GM10847 (cell line): Measurements from ENCODE around the gene SCTR.

ENCODE experiments used
- POLR2A ChIP-seq: IDR thresholded peaks from 2 replicates; pipeline ENCODE4 v1.6.1; 2011; ENCODE audit not compliant: insufficient read length; ENCODE audit errors: extremely low read depth

The SCTR gene

DNA sequence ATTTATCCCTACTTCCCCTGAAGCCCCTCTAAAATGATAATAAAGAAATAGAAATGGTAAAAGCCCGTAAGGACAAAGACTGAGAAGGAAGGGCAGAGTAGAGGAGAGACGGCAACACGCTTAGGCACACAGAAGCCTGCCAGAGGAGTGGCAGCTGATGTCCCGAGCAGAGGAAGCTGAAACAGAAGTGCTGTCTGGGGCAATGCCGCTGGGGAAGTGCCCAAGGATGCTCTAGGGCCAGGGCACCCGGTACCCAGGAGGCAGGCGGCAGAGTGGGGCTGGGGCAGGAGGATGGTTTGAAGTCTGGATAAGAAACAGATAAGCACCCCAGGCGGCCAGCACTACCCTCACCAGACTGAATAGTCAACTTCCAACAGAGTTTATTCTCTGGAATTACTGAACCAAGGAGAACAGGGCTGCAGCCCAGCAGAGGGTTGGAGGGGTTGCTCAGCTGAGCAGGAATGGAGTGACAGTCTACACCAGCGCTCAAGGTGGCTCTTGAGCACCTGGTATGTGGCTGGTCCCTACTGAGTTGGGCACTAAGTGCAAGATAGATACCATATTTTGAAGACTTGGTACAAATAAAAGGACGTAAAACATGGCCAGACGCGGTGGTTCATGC lies 70.2 kb downstream of the SCTR start:
- no peak for TF ChIP-seq POLR2A

DNA sequence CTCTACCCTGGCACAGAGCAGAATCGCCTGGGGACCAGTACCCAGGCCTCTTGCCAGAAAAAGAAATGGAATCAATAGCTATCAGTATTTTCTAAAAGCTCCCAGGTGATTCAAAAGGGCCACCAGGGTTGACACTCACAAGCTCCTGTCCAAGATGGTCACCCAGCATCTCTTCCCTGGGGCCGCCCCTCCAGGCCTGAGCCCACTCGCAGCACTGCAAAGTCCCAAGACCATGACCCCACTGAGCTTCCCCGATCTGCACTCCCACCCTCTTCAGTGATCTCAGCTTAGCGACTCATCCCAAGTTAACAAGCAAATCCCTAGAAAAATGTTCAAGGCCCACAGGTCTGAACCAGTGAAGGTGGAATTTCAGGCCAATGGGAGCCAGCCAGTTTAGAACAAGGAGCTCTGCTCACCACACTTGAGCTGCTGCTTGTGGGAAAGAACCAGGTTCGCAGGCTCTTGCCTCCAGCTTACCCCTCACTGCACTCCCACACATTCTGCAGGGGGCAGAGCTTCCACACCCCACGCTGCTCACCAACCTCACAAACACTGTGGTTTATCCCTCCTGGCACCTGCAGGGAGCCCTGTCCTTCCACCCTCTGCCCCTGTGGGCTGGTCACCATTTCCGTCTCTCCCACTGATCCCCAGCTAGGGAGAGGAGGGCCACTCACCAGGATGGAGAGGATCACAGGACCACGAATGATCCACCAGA lies 72.8 kb downstream of the SCTR start:
- no peak for TF ChIP-seq POLR2A

DNA sequence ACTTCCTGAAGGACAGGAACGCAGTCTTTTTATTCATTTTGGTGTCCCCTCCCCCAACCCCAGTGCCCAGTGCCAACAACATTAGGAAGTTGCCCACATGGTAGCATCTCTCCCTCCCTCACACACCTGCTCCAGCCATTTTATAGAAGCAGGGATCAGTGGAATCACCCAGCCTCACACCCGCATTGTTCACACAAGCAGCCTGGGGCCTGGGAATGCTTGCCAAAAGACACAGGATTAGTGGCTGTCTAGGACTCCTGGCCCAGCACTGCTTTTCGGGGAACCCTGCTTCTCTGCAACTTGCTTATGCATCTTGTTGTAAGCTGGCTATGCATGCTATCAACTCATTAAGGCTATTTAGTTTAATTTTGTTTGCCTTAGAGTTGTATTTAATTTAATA lies 74.8 kb downstream of the SCTR start:
- no peak for TF ChIP-seq POLR2A

DNA sequence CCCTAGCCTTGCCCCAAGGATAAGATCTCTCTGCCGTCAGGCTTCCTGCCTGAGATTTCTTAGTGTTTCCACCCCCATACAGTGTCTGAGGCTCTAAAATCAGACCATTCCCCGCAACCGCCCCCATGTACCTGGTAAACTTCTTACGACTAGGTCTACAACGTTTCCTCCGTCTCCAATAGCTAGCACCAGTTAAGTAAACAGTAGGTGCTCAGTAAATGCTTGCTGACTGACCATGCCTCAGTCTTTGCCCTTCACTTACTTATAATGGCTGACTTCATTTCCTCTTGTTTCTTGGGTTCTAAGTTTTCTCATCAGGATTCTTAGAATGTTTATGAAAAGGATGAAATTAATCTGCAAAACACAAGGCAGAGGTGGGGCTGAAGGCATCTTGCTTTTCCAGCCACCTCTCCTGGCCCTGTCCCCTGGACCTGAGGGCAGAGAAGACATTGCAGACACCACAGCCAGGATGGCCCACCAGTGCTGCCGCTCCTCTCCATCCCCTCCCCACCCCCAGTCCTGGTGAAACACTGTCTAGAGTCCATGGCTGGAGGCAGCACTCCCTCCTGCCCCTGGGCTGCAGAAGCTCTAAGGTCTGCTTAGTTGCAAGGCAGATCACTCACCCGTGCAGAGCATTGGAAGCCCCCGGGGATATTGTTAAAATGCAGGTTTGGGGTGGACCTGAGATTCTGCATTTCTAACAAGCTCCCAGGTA lies 75.7 kb downstream of the SCTR start:
- no peak for TF ChIP-seq POLR2A

DNA sequence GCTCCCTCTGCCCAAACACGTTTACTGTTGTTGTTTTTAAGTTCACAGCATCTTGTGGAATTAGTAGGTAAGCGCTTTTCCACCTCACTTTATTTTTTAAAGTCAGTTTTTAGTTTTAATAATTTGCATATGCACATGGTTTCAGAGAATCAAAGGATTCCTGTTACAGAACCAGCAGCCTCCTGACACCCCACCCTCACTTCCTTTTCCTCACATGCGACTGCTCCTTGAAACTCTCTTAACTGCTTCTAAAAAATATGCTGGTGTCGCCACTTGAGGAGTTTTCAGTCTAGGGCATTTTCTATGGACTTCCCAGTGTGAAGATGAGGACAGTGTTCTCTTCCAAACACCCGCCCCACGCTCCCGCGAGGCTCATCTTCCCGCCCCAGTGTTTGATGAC lies 78.2 kb downstream of the SCTR start:
- TF ChIP-seq POLR2A = no peak

DNA sequence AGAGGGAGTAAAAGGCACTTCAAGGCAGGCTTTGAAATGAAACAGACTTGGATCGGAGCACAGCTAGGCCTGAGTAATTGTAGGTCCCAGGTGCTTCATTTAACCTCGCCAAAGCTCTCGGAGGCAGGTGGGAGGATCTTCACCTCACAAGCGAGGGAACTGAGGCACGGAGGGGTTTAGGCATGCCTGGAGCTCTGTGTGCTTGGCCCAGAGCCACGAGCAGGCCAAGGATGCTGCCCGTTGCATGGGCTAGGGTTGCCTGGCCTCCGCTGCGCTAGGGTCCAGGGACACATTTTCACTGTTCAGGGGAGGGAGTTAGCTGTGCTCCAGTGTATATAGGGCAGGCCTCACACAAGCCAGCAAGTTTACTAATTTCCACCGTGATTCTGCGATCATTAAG lies 81.4 kb downstream of the SCTR start:
- no peak for TF ChIP-seq POLR2A

DNA sequence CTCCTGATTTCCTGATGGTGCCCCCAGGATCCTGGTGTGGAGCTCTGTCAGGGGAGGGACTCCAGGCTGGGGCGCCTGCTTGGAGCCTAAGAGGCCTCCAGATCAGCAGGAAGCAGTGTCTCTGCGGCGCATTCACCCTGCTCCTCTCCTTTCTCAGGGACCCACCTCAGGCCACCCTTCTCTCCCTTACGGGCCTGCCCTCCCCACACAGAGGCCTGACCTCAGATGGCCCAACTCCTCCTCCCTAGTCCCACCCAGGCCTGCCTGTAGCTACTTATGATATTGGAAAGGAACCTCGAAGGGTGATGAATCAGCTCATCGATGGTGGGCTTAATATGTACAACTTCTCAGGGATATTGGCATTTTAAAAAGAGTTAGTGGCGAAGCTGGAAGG lies 82.1 kb downstream of the SCTR start:
- no peak for TF ChIP-seq POLR2A

DNA sequence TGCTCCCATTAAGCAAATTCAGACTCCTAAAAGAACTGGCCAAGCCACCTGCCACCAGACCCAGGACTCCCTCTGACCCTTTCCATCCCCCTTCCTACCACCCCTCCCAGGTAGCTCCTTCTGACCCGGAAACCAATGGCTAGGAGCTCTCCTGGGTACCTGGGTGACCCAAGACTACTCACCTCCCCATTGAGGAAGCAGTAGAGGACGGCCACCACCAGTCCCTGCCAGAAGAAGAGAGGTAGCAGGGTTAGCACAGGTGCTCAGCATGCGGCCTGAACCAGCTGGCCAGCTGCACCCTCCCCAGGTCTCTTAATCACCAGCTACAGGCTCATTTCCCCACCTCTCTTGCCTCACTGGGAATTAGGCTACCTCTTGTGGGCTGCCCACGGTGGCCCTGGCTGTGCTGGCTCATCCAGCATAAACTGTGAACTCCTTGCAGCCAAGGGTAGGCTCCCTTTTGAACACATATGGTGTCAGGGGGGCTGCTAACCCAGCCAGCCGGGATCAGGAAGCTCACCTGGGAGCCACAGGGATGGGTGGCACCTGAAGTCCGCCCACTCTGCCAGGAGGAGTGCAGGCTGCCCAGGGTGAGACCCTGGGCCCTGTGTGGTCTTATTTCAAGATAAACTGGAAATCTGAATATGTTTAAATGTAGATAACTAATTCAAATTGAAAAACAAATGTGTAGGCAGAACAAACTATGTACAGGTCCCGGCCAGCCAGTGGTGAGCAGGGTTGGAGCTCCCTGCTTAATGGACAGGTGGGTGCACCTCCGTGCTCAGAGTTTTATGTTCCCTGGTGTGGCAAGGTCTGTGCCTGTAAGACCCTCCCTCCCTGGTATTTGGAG lies 82.7 kb downstream of the SCTR start:
- no peak for TF ChIP-seq POLR2A

DNA sequence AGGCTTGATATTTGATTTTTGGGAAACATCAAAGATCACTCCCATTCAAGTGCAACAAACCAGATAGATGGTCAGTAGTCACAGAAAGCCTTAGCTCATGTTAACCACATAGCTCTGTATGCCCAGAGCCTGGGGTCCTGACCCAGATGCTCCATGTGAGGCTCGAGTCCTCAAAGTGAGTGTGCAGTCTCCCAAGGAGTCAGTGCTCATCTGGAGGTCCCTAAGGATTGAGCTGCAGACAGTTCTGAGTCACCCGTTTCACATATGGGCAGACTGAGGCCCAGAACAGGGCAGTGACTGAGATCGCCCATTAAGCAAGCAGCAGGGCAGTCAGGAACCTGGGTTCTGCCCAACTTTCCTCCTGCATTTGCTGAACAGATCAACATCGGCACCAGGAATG lies 83.4 kb downstream of the SCTR start:
- no peak for TF ChIP-seq POLR2A

DNA sequence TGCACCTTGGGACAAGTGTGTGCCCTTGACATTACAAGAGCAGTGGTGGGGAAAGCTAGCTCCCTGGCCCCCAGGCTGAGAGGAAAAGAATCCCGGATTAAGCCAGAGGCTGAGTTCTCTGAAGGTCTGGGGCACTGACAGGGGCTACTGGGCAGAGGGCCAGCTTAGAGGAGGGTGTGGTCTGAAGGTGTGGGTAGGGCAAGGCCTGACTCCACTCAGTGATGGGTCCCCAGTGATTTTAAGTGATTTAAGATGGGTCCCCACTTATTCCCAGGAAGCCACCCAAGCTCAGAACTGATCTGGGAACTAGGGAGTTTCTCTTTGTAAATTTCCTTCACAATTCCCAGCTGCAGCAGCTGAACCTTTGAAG lies 83.8 kb downstream of the SCTR start:
- no peak for TF ChIP-seq POLR2A

DNA sequence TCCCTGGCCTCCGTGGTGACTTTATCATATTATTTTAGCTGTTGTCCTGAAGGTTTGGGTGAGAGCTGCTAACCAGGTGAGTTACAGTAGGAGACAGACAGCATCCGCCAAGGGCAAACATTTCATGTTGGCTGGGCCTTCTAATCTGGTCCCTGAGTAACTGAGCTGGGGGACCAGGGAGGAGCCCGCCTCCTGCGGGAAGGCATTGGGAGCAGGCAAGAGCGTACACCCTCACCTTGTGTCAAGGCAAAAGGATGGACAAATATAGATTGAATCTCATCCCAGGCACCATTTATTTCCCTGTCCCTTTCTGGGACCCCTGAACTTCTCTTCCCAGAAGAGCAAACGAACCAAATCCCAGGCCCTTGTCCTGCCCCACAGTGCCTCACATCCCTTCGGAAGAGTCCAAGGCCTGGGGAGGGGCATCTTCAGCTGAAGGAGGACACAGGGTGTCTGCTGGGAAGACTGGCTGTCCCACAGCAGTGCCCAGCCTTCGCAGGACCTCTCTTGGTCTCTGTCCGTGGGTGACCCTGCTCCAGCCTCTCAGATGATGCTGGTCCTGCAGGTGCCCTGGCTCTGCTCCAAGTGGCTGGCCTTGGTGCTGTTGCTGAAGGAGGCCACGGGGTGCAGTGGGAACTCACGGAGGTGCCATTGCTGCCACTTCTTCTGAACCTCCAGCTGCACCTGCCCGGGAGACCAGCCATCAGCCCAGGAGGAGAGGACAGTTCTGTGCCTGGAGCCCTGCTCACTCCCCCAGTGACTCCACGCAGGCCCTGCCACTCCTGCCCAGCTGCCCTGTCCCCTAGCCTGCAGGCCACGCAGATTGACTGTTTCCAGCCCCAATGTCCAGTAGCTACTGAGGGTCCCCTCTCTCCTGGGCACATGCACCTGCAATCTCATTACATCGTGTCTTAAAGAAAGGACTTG lies 84.4 kb downstream of the SCTR start:
- no peak for TF ChIP-seq POLR2A

DNA sequence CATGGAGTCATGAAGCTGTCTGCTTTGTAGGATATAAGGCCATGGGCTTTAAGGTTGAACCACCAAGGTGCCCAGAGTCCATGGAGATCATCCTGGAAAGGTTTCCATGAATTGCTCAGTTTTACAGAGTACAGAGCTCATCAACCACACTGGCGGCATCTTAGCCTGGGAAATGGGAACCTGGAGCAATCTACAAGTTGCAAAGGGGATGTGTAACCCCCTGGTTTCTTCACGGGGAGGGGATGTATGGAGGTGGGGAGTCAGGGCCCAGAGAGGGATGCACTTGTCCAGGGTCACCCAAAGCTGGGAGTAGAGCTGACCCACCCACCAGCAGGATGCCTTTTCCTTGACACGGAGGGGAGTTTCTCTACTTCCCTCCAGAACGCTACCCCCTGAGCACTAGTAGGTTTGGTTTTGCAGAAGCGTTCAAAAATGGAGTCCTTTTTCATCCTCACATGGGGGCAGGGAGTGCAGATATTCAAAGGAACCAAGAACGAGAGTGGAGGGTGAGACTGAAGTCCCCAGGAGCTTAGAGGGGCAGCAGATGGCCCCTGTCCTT lies 85.5 kb downstream of the SCTR start:
- TF ChIP-seq POLR2A = no peak

DNA sequence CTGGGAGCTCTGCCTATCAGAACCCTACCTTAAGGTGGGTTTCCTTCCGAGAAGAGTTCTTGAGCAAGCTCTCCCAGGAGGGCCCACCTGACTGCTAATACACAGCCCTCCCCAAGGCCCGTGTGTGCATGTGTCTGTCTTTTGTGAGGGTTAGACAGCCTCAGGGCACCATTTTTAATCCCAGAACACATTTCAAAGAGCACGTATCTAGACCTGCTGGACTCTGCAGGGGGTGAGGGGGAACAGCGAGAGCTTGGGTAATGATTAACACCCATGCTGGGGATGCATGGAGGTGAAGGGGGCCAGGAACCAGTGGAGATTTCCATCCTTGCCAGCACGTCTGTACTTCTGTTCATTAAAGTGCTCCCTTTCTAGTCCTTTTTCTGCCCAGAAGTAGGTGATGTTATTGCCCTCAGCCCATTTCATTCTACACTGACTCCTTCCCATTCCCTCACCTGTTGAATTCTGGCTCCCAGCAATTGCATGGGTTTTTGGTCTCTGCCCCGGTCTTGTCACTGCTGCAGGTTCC lies 86.1 kb downstream of the SCTR start:
- no peak for TF ChIP-seq POLR2A
